GM23248 (cell line): Measurements from ENCODE around the gene EFS. TPM values are rescaled to one million over a fixed set of nuclear protein-coding genes. Genes with fewer than 3 reads are reported as not detected.

Source experiments
- DNase-seq: peaks from one replicate; pipeline ENCODE4 v3.0.0-alpha.2; 2015
- H2AFZ ChIP-seq: fragments of 200-600 bp; sonication (generic); 2 replicates; pipeline ENCODE4 v1.6.1; 2016; ENCODE audit warnings: antibody characterized with exemption
- H3F3A ChIP-seq: fragments of 200-600 bp; sonication (generic); 2 replicates; pipeline ENCODE4 v1.6.1; 2016; ENCODE audit warnings: mild to moderate bottlenecking, antibody characterized with exemption, mixed run types; ENCODE audit not compliant: insufficient read depth
- H3K27ac ChIP-seq: fragments of 200-600 bp; sonication (generic); 2 replicates; pipeline ENCODE4 v1.5.1; 2016; ENCODE audit warnings: mild to moderate bottlenecking
- H3K27me3 ChIP-seq: fragments of 200-600 bp; sonication (generic); replicated peaks from 2 replicates; pipeline ENCODE4 v1.6.1; 2016; ENCODE audit warnings: mild to moderate bottlenecking; ENCODE audit not compliant: insufficient read depth
- H3K36me3 ChIP-seq: fragments of 200-600 bp; sonication (generic); 2 replicates; pipeline ENCODE4 v1.6.1; 2016; ENCODE audit warnings: low read depth, mild to moderate bottlenecking
- H3K4me1 ChIP-seq: fragments of 200-600 bp; sonication (generic); 2 replicates; pipeline ENCODE4 v1.6.1; 2016; ENCODE audit warnings: mild to moderate bottlenecking; ENCODE audit not compliant: insufficient read depth
- H3K4me2 ChIP-seq: fragments of 200-600 bp; sonication (generic); one replicate; pipeline ENCODE4 v1.6.1; 2016; ENCODE audit warnings: mild to moderate bottlenecking; ENCODE audit not compliant: unreplicated experiment
- H3K4me3 ChIP-seq: fragments of 200-600 bp; sonication (generic); 2 replicates; pipeline ENCODE4 v1.5.1; 2016; ENCODE audit warnings: mild to moderate bottlenecking
- H3K79me2 ChIP-seq: fragments of 200-600 bp; sonication (generic); 2 replicates; pipeline ENCODE4 v1.6.1; 2016; ENCODE audit warnings: mild to moderate bottlenecking; ENCODE audit not compliant: insufficient read depth
- H3K9ac ChIP-seq: fragments of 200-600 bp; sonication (generic); 2 replicates; pipeline ENCODE4 v1.6.1; 2016; ENCODE audit warnings: mild to moderate bottlenecking
- H3K9me2 ChIP-seq: fragments of 200-600 bp; sonication (generic); 2 replicates; pipeline ENCODE4 v1.6.1; 2016; ENCODE audit warnings: mixed run types, mild to moderate bottlenecking, moderate library complexity; ENCODE audit not compliant: insufficient read depth
- H3K9me3 ChIP-seq: fragments of 200-600 bp; sonication (generic); one replicate; pipeline ENCODE4 v1.6.1; 2017; ENCODE audit warnings: low read depth
- H4K20me1 ChIP-seq: fragments of 200-600 bp; sonication (generic); 2 replicates; pipeline ENCODE4 v1.6.0; 2016; ENCODE audit not compliant: insufficient read depth
- EZH2 ChIP-seq: fragments of 200-600 bp; sonication (generic); IDR thresholded peaks from 2 replicates; pipeline ENCODE4 v1.6.1; 2018; ENCODE audit warnings: antibody characterized with exemption, mild to moderate bottlenecking; ENCODE audit not compliant: insufficient read depth, poor library complexity, severe bottlenecking
- EZH2phosphoT487 ChIP-seq: fragments of 200-600 bp; sonication (generic); IDR thresholded peaks from 2 replicates; pipeline ENCODE4 v1.6.1; 2018; ENCODE audit warnings: antibody characterized with exemption, moderate library complexity, mild to moderate bottlenecking, low read depth; ENCODE audit not compliant: insufficient read depth
- WGBS, 2 experiments: methylation state at CpG; one replicate each; pipeline ENCODE4 v1.1.6; 2015 to 2017; ENCODE audit warnings: low lambda C conversion rate in 2 of 2, low coverage in 1 of 2; ENCODE audit errors: missing lambda C conversion rate in 2 of 2; 5-methylcytosine and 5-hydroxymethylcytosine counted together
- in situ Hi-C: fragments of 300-500 bp; cut with MboI; formaldehyde crosslinking; loops from 2 replicates; pipeline ENCODE4 v1.15.0; 2020
- polyA plus RNA-seq: library from polyadenylated mRNA; unstranded; fragments of >200 nt; fragmentation: Nextera tagmentation; extraction: Ambion mirVana; gene quantifications from 2 replicates; pipeline ENCODE4 v1.2.1, GENCODE V29; 2016
- total RNA-seq: library from RNA; depleted of rRNA; stranded (reverse); fragments of >200 nt; shearing (Covaris generic); gene quantifications from 2 replicates; pipeline ENCODE4 v1.2.3, GENCODE V29; 2014

Gene EFS
- total and polyA plus RNA-seq, 2 experiments from 2014 or later, result 4.2 to 17.3 TPM

DNA sequence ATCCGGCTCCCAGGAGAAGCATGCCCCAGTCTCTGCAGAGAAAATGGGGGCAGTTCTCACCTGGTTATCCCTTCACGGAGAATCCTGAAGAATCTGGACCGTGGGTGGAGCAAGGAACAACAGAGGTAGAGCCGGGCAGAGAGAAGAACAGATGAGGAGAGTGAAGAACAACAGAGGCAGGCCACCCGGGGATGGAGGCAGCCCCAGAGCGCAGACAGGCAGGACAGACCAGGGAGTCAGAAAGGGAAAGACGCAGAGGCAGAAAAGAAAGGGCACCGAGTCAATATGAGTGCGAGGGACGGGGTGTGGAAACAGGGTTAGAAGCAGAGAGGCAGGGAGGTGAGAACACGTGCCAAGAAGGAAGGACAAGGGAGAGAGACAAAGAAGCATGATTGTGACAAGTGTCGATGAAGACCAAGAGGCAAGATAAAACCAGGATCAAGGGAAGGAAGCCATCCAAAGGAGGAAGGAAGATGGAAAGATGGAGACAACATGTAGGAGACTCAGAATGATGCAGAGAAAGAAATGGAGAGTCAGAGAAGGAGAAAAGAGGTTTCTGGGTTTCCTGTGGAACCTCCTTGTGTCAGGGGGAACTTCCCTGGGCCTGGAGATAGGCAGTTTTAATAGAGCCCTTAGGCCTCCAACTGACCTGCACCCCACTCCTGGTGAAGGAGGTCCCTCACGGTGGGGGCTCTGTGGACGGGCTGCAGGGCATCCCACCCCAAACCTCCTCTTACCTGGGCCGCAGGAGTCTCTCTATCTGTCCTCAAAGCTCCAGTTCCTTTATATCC, 42.7 kb upstream of the EFS start, which contains the start of gene MYH6:
Gene MYH6 (minus strand): TSS at position 758 of the 791 bp plus-strand sequence. CDS start 1,050 bp downstream, outside the sequence.
- TF ChIP-seq EZH2phosphoT487, result no peak
- TF ChIP-seq EZH2, result no peak
- no peak within 1 kb of the TSS for H3K9ac ChIP-seq

DNA sequence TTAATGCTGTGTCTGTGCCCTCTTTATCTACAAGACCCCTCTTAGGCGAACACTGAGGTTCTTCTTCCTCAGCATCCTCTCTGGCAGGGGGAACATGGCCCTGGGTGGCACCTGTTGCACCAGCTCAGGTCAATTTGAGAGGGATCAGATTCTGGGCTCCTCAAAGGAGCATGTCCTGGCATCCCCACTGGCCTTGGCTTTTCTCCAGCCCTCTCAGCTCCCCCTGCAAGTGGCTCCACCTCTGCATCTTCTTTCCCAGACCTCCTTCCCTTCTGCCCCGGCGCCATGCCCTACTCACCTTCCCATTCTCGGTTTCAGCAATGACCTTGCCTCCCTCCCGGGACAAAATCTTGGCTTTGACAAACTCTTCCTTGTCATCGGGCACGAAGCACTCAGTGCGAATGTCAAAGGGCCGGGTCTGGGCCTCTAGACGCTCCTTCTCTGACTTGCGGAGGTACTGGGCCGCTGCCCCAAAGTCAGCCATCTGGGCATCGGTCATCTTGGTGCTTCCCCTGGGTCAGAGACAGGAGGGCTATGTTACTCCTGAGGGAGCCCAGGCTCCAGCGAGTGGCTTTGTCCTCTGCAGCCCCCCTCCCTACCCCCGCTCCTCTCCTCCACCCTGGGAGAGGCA, 41.9 kb upstream of the EFS start:
- no peaks in the 10 kb centered on the region for H3K36me3 ChIP-seq
- no peaks in the 10 kb centered on the region for H3K79me2 ChIP-seq
- H2AFZ ChIP-seq, result no peak overlapping the region
- 42 to 51% methylated on average over 13 to 15 of the region's 15 CpGs for WGBS, 2 experiments
- no peak overlapping the region for H3K4me3 ChIP-seq
- no peaks in the 10 kb centered on the region for H4K20me1 ChIP-seq
- H3K27me3 ChIP-seq, result peaks cover 18% of the 10 kb centered on the region
- no peaks in the 10 kb centered on the region for H3F3A ChIP-seq
- in situ Hi-C loops, result no loop called here
- no peaks in the 10 kb centered on the region for H3K4me1 ChIP-seq
- no peak overlapping the region for H3K9ac ChIP-seq
- no peaks in the 10 kb centered on the region for H3K9me3 ChIP-seq
- DNase-seq, result no peak
- no peak for TF ChIP-seq EZH2phosphoT487
- TF ChIP-seq EZH2, result no peak
- H3K27ac ChIP-seq, result no peak overlapping the region
- no peaks in the 10 kb centered on the region for H3K9me2 ChIP-seq
- no peak overlapping the region for H3K4me2 ChIP-seq

More for the DNA sequence above, 42.7 kb upstream of the EFS start, which contains the start of gene MYH6:
- H3K4me1 ChIP-seq, result no peaks in the 10 kb centered on the region
- H3K9me3 ChIP-seq, result no peaks in the 10 kb centered on the region
- no peak within 1 kb of the TSS for H3K27ac ChIP-seq
- no peaks in the 10 kb centered on the region for H3K36me3 ChIP-seq
- DNase-seq, result no peak
- no peaks in the 10 kb centered on the region for H3K79me2 ChIP-seq
- peaks cover 22% of the 10 kb centered on the region for H3K27me3 ChIP-seq
- no peaks in the 10 kb centered on the region for H4K20me1 ChIP-seq
- WGBS, 2 experiments, result 46 to 63% methylated on average over 15 of the region's 15 CpGs
- H2AFZ ChIP-seq, result no peak within 1 kb of the TSS
- no peak within 1 kb of the TSS for H3K4me3 ChIP-seq
- no peaks in the 10 kb centered on the region for H3K9me2 ChIP-seq
- in situ Hi-C loops, result no loop called here
- H3F3A ChIP-seq, result no peaks in the 10 kb centered on the region
- H3K4me2 ChIP-seq, result no peak within 1 kb of the TSS

GRCh38 chr14:23406244-23406643, 41.3 kb upstream of the EFS start:
- Histone ChIP-seq H3K27ac (no peak overlapping the region), H3K4me2 (no peak overlapping the region), H3K9me2 (no peaks in the 10 kb centered on the region), H4K20me1 (no peaks in the 10 kb centered on the region), H3K4me1 (no peaks in the 10 kb centered on the region), H3K4me3 (no peak overlapping the region), H3K79me2 (no peaks in the 10 kb centered on the region), H3K36me3 (no peaks in the 10 kb centered on the region), H2AFZ (no peak overlapping the region), H3K9me3 (no peaks in the 10 kb centered on the region), H3F3A (no peaks in the 10 kb centered on the region), H3K27me3 (peaks cover 18% of the 10 kb centered on the region), H3K9ac (no peak overlapping the region)
- TF ChIP-seq EZH2phosphoT487, result no peak
- no peak for TF ChIP-seq EZH2
- no peak for DNase-seq
- in situ Hi-C loops, result no loop called here
- 28 to 32% methylated on average over 4 of the region's 4 CpGs for WGBS, 2 experiments

DNA sequence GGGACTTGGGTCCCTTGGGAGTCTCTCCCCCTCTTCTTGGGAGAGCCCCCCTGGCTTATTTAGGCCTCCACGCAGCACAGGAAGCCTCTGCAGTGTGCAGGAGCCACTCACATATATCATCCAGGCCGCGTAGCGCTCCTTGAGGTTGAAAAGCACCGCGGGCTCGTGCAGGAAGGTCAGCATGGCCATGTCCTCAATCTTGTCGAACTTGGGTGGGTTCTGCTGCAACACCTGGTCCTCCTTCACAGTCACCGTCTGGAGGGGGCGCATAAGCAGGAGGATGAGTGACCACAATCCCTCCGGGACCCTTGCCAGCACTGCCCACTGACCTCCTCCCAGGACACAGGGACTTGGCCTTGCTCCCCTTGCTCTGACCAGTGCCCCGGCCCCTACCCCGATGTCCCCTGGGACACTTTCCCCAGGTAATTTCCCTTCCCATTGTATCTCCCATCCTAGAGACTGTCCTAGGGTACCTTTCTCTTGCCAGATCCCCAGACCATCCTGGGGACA, 40.6 kb upstream of the EFS start:
- H2AFZ ChIP-seq, result no peak overlapping the region
- no peaks in the 10 kb centered on the region for H3K4me1 ChIP-seq
- no peak overlapping the region for H3K4me2 ChIP-seq
- no peaks in the 10 kb centered on the region for H3K36me3 ChIP-seq
- in situ Hi-C loops, result no loop called here
- TF ChIP-seq EZH2phosphoT487 (no peak), EZH2 (no peak)
- H3K4me3 ChIP-seq, result no peak overlapping the region
- WGBS, 2 experiments, result 73 to 79% methylated on average over 13 of the region's 13 CpGs
- H3K27ac ChIP-seq, result no peak overlapping the region
- no peaks in the 10 kb centered on the region for H3K9me2 ChIP-seq
- no peaks in the 10 kb centered on the region for H3F3A ChIP-seq
- H3K9ac ChIP-seq, result no peak overlapping the region
- no peaks in the 10 kb centered on the region for H4K20me1 ChIP-seq
- H3K27me3 ChIP-seq, result peaks cover 18% of the 10 kb centered on the region
- no peak for DNase-seq
- no peaks in the 10 kb centered on the region for H3K79me2 ChIP-seq
- no peaks in the 10 kb centered on the region for H3K9me3 ChIP-seq
